NOMO-1 treated with DMSO at 0.1 percent for 48 hours (cell line): ENCODE data around the gene CSPG4.
"Not testable (repeated sequence)": the region's sequence is repeated elsewhere in the genome, so short reads cannot be mapped to it uniquely, and the experiment has no call there.

ENCODE experiments used
- DNase-seq: peaks from one replicate; lab custom pipeline; 2025; ENCODE audit not compliant: unreplicated experiment; lab: John Stamatoyannopoulos, UW

Gene CSPG4

DNA sequence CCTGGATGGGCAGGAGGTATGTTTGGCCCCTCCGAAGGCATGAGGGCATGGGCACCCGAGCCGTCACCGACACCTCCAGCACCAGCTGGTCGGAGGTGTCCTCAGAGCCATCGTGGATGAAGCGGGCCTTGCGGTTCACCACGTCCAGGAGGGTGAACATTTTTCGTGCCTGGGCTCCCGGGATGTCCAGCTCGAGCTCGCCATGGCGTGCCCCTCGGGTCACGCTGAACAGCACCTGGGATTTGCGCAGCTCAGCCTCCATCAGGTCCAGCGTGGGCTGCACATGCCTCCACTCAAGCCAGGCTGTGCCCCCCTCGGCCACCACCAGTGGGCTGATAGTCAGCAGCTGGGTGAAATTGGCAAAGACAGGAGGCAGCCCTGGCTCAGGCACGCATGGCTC lies 23.2 kb downstream of the CSPG4 start:
- DNase-seq, result not testable (repeated sequence)

DNA sequence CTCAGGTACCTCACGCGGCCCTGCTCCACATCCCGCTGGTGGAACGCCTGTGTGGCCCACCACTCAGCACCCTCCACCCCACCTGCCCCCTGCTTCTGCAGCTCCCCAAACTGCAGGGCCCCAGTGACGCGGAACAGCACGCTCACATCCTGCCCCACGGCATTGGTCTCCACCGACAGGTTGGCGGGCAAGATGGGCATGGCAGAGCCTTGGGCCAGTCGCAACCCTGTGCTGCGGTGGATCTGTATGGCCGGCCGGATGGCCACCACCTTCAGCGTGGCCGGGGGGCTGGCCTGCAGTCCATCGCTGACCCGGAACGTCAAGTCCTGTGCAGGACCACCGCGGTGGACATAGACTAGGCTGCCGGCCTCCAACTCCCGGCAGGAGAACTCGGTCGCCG lies 23.8 kb downstream of the CSPG4 start:
- no peak for DNase-seq

DNA sequence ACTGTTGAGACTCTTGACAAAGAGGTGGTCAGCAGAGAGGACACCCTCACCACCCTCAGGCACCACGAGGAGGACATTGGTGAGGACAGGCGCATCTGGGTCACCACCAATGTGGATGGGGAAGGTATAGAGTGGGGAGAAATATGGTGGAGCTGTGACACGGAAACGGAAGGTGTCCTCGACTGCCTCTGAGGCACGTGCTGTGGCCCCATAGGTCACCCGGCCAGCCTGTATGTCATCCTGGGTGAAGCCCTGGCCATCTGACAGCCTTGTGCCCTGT lies 24.4 kb downstream of the CSPG4 start:
- DNase-seq, result no peak

DNA sequence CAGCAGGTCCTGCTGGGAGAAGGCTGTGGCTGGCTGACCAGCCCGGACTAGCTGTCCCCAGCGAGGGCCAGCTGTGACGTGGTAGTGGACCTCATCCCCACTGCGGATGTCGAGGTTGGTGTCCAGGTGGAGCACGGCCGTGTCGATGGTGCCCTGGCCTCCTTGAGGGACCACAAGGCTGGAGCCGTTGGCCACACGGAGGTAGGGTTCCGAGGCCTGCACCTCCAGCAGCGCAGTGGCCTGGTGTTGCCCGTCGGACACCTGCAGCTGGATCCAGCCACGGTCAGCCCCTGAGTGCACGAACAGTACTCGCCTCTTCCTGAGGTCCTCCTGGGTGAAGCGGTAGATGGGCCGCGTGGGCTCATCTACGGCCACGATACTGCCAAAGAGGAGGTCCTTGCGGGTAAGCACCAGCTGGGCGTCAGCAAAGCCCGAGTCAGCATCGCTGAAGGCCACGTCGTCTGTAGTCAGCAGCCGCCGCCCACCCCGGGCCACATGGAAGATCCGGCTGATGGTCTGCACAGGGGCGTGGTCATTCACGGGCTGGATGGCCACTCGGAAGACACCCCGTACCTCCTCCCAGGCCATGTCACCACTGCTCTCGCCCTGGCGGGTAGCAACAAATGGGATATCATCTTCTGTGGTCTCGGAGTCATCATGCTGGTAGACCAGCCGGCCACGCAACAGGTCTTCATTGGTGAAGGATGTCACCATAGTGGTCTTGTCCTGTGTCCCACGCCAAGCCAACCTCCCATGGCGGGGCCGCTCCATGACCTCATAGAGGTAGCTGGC lies 25.0 kb downstream of the CSPG4 start:
- no peak for DNase-seq

- not testable (repeated sequence) for DNase-seq
Measured at GRCh38 chr15:75686212-75686642, 26.4 kb downstream of the CSPG4 start.

- DNase-seq, result no peak
Measured at GRCh38 chr15:75685195-75685594, 27.5 kb downstream of the CSPG4 start.

- no peak for DNase-seq
Measured at GRCh38 chr15:75684648-75685047, 28.0 kb downstream of the CSPG4 start.

GRCh38 chr15:75683646-75684312 lies 28.9 kb downstream of the CSPG4 start:
- peak; percentile 28 for DNase-seq

- no peak for DNase-seq
Measured at GRCh38 chr15:75682181-75683135, 30.2 kb downstream of the CSPG4 start.

DNA sequence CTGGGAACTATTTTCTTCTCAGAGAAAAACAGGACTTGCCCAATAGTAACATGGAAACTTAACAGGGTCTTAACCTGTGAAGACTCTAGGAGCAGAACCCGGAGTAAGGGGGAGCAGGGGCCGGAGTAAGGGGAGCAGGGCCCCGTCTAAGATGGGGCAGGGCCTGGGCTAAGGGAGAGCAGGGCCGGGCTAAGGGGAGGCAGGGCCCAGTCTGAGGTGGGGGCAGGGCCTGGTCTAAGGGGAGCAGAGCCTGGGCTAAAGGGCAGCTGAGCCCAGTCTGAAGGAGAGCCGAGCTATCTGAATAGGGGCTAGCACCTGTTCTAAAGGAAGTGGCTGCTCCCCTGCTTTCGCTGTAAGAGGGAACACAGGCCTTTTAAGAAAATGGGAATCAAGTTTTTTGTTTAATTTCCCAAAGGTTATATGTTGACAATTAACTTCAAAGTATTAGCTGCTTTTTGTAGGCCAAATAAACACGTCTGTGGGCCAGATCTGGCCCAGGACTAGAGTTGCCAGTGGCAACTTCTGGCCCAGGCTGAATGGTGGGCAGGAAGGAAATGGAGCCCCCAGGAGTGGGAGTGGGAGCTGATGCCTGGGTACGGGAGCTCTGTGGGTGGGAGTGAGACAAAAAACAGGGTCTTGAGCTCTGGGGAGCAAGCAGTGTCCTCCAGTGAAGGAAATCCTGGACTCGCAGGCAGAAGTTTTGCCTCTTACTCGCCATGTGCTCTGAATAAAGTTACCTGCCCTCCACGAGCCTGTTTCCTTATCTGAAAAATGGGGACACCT lies 32.5 kb downstream of the CSPG4 start:
- no peak for DNase-seq

GRCh38 chr15:75678324-75678690 lies 34.3 kb downstream of the CSPG4 start:
- not testable (repeated sequence) for DNase-seq

- DNase-seq, result no peak
Measured at GRCh38 chr15:75677465-75678323, 35.0 kb downstream of the CSPG4 start.

DNA sequence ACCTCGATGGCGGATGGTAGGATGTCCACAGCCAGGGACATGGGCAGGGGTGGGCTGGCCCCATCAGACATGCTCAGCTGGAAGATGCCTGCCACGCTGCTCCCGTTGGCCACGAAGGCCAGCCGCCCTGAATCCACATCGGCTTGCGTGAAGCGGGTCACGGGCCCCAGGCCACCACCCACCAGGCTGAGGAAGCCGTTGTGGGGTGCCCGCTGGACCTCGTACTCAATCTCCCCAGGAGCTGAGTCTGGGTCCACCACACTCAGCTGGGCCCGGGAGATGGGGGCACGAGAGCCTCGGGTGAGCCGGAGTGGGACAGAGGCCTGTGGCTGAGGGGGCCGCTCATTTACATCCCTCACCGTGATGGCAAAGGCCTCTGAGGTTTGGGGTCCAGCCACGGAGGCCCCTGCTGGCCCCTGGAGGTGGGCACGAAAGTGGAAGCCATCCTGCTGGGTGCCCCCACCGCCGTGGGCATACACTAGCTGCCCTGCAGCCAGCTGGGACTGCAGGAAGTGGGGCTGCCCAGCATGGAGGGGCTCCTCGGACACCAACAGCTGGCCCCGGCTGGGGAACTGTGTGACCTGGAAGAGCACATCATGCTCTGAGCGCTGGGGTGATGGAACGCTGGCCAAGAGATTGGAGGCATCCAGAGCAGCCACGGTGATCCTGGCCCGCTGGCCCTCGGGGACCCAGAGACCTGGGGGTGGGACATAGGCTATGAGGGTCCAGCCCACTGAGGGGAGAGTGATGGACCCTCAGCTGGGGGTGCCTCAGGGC lies 35.8 kb downstream of the CSPG4 start:
- no peak for DNase-seq

- DNase-seq, result no peak
Measured at GRCh38 chr15:75675579-75676404, 36.9 kb downstream of the CSPG4 start.

GRCh38 chr15:75674366-75674765 lies 38.3 kb downstream of the CSPG4 start:
- DNase-seq, result no peak

GRCh38 chr15:75673426-75674235 lies 39.0 kb downstream of the CSPG4 start:
- no peak for DNase-seq

- DNase-seq, result no peak
Measured at GRCh38 chr15:75672646-75673425, 39.8 kb downstream of the CSPG4 start.
